Measurements from ENCODE around the gene CD48.
A peak's percentile ranks its signal among the peaks of the same experiment; 100 is the strongest.
"Not testable (repeated sequence)": the region's sequence is repeated elsewhere in the genome, so short reads cannot be mapped to it uniquely, and the experiment has no call there.

The CD48 gene

DNA sequence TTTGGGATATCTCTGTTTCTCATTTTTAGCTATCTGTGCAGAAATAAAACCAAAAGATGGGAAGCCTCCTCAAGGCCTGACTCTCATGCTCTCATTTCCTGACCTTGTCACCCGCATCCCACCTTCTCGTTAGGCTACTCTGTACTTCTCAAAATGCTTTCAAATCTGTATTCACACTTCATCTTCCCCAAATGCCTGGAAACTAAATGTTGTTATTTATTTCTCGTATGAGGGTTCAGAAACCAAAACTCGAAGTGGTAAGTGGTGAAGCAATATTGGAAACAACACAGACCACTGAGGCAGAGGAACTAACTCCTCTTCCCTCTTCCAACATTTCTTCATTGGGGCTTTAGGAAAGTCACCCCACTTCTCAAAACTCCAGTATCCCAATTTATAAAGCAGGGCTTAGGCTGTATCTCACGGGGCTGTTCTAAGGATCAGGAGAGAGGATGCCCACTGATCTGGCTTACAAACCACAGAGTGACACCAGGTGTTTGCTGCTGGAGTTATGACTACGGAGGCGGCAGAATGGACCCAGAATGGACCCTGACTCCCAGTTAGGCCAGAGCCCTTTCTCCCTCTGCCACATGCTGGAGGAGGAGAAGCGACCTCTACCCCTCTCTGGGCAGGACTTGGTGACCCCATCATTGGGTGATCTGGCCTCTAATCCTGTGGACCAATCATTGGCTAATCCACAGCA lies 31.0 kb upstream of the CD48 start:
- DNase-seq: no peak

DNA sequence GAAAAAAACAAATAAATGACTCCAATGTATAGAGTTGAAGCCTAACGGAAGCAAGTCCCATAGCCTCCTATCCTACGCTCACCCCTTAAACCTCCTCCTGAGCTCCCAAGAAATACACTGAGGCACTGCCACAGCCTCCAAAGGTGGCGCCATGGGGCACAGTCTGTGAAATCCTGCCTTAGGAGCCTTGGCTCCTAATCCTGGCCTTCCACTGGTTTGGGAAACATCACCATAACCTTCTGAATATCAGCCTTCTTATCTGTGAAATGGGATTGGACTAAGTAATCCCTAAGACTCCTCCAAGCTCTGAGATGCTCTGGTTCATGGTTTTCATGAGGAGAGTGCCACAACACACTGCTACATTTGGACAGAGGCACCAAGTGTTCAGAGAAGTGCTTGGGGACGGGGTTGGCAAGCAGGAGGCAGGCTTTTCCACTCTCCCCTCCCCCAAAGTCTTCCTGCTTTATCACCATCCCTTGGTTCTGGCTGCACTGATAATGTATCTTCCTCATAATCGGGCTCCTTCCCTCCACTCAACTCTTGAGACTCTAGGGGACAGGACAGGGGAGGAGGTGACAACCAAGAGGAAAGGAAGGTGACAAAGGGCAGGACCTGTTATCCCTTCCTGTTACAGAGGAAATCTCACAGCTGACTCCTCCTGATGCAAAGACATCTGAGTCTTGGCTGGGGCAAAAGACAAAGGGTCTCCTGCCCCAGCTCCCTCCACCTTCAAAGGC lies 30.2 kb upstream of the CD48 start:
- no peak for DNase-seq

DNA sequence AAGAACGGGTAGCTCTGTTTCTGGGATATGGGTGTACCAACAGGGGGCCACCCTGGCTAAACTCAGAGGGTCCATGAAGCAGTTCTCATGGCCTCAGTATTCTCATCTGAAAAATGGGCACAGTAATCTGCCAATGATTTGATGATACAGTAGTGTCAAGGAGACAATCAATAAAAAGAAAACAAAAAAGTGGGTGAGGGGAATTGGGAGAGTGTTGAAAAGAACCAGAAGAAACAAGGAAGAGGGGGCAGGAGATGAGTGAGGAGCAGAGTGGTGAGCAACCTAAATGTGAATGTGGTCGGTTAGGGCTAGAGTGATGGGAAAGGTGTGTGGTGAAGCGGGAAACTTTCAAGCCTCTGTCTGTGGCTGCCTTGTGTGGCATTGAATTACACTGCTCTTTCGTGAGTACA lies 29.5 kb upstream of the CD48 start:
- no peak for DNase-seq

DNA sequence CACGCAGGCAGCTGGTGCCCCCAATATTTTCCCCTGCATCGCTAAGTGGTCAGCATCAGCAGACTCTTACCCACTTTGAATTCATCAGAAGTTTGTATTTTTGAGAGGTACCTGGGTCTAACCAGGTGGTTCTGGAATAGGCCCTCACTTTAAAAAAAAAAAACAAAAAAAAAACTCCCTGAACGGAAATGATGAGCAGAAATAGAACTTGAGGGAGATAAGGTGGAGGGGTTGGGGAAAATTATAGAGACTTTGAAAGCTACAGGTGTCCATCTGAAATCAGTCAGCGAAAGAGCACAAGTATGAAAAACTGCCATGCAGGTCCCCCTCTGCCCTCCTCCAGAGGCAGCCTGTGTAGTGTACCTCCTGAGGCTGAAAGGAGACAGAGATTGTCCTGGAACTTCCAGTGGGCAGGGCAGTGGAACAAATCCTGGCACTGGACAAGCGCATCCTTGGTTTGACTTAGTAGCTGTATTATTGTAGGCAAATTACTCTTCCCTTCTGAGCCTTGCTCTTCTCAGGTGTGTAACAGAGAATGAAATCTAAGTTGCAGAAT lies 28.6 kb upstream of the CD48 start:
- DNase-seq: no peak

DNA sequence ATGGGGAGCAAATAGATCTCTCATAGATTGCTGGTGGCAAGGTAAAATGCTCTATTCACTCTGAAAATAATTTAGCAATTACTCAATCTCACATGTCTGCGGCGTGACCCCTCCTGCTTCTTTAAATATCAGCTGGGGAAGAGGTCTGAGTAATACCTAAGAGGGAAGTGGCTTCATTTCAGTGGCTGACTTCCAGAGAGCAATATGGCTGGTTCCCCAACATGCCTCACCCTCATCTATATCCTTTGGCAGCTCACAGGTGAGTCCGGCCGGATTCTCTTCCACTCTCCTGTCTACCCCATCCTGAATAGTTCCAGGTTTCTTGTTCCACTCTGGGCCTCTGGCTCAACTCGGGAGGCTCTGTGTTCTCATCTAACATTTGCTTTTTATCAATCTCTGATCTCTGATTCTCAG lies 27.5 kb upstream of the CD48 start, which contains the start of gene SLAMF7:
TSS of gene SLAMF7 (plus strand) at position 150 of the 414 bp plus-strand sequence. CDS start at position 205, 55 bp downstream.
- DNase-seq: no peak

DNA sequence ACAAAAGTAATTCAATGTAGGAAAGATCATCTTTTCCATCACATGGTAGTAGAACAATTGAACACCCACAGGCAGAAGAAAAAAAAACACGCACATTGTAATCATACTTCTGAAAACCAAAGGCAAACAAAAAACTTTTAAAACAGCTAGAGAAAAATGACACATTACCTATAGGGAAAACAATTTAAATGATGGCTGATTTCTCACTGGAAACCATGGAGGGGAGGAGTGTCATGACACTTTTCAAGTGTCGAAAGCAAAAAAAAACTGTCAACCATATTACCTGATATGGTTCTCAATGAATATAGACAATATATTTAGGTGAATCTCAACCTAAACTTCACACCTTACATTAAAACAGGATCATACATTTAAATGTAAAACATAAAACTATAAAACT lies 26.6 kb upstream of the CD48 start:
- no peak for DNase-seq

DNA sequence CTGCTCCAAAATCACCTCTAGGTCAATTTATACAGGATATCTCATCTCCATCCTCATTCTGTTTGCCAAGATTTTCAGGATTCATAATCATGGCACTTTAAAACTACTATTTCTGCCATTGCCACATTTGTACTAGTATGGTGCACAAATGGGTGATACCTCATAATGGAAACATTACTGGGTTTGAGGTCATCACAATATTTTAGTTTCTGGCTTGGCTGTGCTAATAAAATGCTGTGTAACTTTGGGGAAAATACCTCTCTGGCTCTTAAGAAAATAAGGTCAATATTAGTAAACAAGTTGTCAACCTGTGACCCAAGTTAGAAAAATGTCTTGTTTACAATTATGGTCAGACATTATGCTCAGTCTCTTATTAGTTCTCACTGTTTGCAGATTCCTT lies 22.7 kb upstream of the CD48 start:
- DNase-seq: no peak

DNA sequence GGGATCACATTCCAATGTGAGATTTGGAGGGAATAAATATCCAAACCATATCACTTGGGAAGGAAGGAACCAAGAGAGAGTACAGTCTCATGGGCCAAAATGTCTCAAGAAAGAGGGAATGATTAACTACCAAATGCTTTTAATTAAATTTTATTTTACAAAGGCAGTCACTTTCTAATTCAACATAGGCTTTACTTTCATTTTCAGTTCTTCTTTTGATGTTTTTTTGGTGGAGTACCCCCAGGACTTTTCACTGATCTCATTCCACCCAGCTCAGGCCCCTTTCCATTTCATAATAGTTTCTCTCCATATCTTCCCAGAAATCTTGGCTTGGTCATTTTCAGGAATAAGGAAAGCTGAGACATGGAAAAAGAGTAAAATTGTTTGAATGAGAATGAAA lies 22.3 kb upstream of the CD48 start:
- no peak for DNase-seq

DNA sequence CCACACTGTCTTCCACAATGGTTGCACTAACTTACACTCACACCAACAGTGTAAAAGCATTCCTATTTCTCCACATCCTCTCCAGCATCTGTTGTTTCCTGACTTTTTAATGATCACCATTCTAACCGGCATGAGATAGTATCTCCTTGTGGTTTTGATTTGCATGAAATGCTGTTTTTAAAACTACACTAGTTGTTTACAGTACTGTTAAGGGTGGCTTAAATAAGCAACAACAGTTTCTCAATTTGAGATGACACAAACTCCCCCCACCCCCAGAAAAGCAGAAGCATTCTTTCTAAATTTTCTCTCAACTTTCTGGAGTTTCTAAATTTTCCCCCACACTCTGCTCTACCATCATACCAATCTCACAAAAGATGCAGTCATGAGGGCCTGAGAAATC lies 20.4 kb upstream of the CD48 start:
- DNase-seq: peak in 1 of 56 donors; percentile 14

DNA sequence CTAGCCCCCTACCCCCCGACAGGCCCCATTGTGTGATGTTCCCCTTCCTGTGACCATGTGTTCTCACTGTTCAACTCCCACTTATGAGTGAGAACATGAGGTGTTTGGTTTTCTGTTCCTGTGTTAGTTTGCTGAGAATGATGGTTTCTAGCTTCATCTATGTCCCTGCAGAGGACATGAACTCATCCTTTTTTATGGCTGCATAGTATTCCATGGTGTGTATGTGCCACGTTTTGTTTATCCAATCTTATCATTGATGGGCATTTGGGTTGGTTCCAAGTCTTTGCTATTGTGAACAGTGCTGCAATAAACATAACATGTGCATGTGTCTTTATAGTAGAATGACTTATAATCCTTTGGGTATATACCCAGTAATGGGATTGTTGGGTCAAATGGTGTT lies 19.9 kb upstream of the CD48 start:
- DNase-seq: not testable (repeated sequence)

DNA sequence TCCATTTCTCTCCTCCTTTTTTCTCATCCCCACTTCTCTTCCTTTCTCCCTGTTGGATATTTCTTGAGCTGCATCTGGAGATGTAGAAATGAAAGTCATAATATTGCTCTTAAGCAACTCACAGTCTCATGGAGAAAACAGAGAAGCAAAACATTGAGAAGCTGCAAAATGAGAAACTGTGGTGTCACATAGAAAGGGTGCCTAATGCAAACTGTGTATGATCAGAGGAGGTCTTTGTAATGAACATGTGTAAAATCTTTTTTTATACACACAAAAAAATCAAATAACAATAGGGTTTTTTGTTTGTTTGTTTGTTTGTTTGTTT lies 15.7 kb upstream of the CD48 start:
- no peak for DNase-seq

DNA sequence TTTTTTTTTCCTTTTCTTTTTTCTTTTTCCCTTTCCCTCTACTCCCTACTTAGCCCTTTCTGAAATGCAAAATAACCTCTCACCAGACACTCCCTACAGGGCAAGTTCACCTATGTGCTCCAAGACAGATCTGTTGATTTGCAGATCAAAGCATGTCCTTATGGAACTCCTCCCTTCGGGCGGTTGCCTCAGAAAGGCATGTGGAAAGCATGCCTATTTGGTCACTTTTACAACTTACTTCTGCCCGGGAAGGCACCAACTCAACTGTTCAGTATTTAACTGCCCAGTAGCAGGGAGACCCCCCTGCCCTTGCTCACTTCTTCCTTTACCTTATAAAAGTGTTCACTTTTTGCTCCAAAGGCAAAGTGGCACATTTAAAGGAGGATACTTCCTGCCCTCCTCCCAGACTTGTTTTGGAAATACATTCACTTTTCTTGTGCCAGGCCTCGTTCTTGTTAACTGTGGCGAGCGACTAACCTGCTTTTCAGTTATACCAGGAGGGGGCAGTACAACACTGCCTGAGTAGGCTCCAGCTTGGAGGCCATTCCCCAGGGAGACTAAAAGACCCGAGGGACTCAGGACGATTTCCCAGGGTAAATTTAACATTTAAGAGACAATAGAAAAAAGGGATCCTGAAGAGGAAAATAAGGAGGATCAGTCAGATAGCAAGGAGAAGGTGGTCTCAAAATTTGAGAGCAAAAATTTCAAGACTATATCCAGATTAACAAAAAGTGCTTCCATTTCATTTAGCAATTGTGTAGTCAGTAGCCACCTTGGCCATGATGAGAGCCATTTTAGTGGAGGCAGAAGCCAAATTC lies 15.1 kb upstream of the CD48 start:
- peak in 43 of 56 donors; percentile 1 to 60 (median 21) for DNase-seq

DNA sequence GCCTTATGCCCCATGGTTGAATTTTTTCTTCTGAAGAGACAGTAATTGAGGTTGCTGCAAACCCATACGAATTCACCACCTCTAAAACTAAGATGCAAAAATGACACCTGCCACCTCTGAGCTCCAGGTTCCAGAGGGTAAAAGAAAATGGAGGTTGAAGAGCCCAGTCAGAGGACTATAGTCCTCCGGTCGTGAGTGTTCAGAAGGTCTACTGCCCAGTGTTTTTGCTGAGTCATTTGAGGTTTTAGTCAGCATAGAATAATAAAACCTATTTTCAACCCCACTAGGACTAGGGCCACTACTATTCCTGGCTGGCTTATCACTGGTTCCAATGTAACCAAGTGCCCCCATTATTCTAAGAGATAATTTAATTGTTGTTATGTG lies 14.5 kb upstream of the CD48 start:
- no peak for DNase-seq

DNA sequence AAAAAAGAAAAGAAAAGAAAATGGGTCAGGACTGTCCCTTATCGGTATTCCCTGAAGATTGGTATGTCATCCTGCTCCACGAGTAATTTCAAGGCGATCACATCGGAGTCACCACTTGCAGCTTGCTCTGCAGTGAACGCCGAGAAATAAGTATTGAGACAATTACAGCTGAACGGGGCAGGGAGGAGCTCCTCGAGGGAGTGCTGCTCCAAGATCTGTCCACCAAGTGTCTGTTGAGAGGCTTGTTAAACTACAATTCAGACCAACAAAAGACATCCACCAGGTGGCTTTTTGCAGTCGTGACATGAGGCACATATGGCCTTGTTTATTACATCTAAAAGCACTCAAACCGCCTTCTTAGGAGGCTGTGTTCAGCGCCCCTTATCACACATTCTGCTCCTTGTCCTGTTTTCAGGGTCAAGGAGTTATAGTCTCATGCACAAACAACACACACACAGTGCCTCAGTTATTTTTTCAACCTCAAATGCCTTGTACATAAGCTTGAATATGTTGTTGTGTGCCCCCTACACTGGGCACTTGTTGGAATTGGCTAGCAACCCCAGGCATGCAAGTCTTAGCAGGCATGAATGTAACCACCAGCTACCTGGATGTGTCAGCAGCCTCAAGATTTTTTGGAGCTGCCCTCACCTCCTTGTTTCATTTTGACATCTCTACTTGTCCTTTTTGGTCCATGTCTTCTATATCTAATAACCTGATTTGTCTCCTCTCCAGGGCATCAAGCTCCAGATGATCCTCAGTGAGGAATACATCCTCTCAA lies 13.0 kb upstream of the CD48 start:
- no peak for DNase-seq

DNA sequence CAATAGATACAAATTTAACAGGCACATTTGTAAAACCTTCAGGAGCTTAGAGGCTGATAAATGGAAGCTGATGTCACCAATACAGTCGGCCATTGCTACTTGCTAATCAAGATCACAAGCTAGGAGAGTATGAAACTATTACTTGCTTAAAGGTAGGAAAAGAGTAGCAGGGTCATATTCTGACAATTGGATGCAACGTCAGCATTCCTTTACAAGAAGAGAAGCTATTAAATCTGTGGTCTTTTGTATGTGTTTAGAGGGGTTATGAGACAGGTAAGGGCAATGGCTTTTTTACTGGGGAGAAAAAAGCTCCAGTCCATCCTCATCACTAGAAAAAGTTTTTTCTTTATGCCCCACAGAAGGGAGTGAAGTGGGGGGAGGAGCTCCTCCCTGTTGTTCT lies 11.7 kb upstream of the CD48 start:
- no peak for DNase-seq

DNA sequence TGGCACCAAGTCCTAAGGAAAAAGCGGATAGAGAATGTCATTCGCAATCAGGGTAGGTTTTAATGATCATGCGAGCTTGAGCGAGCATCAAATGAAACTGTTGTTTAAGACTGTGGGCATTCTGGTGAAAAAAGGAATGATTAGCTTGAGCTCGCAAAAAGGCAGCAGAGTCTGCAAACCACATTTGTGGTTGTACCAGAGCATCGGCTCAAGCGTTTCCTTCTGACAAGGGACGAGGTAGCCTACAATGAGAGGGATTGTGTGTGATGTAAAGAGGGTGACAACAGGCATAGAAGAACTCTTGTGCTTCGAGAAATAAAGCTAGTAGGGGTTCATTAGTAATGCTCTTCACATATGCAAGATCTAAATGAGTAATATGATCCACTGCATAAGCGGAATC lies 11.1 kb upstream of the CD48 start:
- DNase-seq: peak in 1 of 56 donors; percentile 1

DNA sequence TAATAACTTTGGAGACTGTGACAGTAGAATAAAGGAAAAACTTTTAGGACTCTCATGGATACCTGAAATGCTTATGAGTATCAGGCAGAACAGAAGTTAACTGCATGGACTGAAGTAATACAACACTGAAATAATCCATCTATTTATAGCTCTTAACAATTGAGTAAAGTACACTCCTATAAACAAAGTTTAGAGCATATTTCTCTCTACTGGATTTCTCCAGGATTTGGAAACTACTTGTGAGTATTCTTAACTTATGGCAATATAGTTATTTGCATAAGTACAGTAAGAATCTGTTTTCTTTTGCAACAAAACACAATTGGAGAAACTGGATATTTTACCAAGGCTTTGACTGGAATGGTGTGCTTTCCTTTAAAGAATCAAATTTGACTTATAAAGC lies 9.9 kb upstream of the CD48 start:
- no peak for DNase-seq

DNA sequence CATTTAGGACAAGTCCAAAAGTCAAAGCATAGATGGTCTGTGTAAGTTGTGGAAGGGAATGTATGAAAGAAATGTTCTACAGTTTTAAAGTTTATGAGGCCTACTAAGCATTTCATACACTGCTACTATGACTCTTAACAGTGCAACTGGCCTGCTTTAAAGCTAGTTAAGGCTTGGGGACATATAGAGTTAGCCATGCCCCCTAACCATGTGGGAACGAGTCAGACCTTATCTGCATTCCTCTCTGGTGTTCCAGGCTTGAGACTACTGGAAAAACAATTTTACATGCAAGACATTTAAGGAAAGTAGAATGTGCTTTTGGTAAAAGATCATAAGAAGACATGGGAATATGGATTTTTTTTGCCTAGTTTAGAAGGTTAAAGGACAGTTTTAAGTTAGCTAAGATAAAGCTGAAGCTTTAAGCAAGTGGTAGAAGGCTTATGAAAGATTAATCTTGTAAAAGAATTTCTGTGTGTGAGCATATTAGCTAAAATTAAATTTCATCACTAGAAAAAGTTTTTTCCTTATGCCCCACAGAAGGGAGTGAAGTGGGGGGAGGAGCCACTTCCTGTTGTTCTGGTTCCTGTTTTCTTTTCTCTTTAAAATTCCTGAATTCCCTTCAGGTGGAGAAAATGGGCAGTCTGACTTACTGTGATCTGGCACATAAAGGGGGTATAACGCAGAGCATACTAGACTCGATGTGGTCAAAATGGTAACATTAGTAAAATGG lies 8.9 kb upstream of the CD48 start:
- DNase-seq: no peak

DNA sequence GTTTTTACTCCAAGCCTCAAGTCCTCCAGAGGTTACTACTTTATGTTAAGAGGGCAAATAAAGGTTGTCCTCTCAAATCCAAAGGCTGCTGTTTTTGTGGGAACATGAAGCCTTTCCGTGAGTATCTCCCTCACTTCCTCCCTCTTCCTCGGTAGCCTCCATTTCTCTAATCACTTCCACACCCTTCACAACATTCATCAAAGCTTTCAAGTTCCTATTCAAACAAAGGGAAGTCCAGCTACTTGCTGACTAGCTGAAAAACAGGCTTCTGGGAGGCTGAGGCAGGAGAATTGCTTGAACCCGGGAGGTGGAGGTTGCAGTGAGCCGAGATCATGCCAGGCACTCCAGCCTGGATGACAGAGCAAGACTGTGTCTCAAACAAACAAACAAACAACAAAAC lies 6.6 kb upstream of the CD48 start:
- DNase-seq: no peak

DNA sequence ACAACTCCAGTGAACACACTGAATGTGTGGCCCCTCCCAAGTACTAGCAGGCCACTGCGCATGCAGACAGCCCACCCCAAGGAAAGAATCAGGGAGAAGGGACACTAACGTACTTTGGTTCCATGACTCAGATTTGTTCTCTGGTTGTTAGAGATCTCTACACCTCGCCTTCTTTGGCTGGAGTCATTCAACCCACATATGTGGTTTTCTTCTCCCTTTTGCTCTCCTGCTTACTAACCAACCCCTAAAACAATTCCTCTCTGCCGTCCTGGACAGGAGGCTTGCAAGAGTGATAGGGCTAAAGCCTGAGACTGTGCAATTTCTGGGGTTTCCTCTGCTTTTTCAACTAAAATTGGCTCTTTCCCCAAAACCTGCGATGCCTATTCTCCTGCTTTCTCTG lies 5.7 kb upstream of the CD48 start:
- DNase-seq: no peak

DNA sequence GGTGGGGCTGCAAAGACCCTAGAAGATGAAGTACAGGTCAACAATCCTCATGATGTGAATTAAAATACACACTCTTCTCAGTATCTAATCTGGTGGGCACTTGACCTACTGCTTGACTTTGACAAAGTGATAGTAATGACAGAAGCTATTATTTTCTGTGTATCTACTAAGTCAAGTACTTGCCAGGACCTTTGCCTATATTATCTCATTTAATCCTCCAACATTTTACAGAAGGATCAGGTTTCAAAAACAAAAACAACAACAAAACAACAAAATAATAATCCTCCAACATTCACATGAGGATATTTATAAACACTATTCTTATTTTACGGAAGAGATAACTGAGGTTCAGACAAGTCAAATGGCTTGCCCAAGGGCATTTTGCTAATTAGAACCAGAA lies 4.4 kb upstream of the CD48 start:
- no peak for DNase-seq

All from nucleus accumbens (tissue), 56 donors.